ENCODE results near the gene SLC66A1.

The SLC66A1 gene

GRCh38 chr1:19374083-19374801, 62.1 kb downstream of the SLC66A1 start:
- peak; percentile 39 for DNase-seq (ENCODE audit: low spot score)

GRCh38 chr1:19374926-19375325, 62.8 kb downstream of the SLC66A1 start:
- TF ChIP-seq CTCF (IDR thresholded peaks at IDR 0.05; ENCODE audit: extremely low read depth, missing control alignments) = no peak
- DNase-seq (ENCODE audit: low spot score) = no peak

More at GRCh38 chr1:19374083-19374801, 62.1 kb downstream of the SLC66A1 start:
- peak; percentile 53 for TF ChIP-seq CTCF (IDR thresholded peaks at IDR 0.05; ENCODE audit: extremely low read depth, missing control alignments)

DNA sequence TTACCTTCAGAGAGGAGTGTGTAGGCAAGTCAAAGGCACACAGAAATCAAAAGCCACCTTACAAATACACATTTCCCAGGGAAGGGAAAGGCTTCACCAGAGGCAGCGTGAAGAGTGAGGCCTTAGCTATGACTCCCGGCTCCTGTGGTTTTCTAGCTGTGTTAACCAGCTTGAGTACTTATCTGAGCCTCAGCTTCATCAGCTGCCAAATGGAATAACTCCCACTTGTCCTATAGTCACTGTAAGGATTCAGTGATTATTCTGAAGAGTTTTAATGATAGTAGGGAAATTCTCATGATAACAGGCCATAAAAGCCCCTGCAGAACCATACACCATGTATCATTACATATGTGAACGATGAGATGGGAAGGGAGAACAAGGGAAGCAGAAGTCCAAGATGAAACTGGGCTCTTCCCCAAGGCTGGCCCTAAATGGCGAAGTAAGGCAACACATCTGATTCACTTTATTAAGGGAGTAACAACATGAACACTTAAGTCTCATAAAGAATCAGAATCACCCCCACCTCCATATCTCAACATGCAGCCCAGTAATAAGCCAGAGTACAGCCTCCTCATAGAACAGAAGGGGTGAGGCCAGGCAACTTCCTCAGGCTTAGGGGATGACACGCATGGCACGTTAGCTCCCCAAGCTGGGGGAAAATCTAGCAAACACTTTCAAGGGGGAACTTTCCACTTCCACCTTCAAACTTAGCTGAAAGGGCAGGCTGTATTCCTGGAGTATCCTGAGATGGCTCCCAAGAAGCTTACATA, 63.7 kb downstream of the SLC66A1 start:
- no peak for TF ChIP-seq CTCF (IDR thresholded peaks at IDR 0.05; ENCODE audit: extremely low read depth, missing control alignments)

GRCh38 chr1:19376428-19377372, 64.6 kb downstream of the SLC66A1 start:
- no peak for TF ChIP-seq CTCF (IDR thresholded peaks at IDR 0.05; ENCODE audit: extremely low read depth, missing control alignments)
- DNase-seq (ENCODE audit: low spot score) = no peak

More for the DNA sequence above, 63.7 kb downstream of the SLC66A1 start:
- DNase-seq (ENCODE audit: low spot score) = no peak

DNA sequence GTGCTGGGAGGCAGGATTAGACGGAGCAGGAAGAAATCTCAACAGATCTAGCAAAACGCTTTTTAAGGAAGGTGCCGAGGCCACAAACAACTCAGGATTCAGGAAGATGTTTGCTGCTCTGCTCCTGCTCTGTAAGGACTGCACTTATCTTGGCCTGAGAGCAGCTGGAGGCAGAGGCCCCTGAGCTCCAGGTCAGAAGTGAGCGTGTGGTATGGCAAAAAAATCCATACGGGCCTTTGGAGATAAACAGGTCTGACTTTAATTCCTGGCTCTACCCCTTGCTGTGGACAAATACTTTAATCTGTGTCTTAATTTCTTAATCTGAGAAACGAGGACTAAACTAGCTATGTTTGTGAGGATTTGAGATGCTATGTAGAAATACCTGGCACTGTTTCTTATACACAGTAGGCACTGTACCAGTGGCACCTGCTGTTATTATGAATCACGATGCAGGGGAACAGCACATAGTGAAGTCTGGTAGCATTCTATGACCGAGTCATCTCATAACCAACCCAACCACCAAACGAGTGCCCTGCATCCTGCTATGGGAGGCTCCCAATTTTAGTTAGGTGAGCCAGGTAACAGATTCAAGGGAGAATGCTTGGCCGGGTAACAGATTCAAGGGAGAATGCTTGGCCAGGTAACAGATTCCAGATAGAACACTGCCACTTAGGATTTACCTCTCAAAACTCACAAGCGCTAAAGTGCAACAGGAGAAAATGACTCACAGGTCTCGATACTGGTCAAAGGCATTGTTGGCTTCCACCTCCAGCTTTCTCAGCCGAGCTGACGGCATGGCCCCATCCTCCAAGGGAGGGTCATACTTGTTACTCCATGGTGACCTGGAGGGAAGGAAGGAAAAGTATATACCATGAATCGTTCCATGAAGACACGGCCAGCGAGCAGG, 65.9 kb downstream of the SLC66A1 start:
- no peak for TF ChIP-seq CTCF (IDR thresholded peaks at IDR 0.05; ENCODE audit: extremely low read depth, missing control alignments)
- no peak for DNase-seq (ENCODE audit: low spot score)

All from GM20000 (cell line).